GM12892 (cell line): ENCODE measurements around the gene ESRRA.

Source experiments
- POLR2A ChIP-seq: IDR thresholded peaks from 2 replicates; pipeline ENCODE4 v1.6.1; 2011; ENCODE audit warnings: low read depth, low read length, control low read depth
- POLR2AphosphoS5 ChIP-seq: IDR thresholded peaks from 2 replicates; pipeline ENCODE4 v1.6.1; 2011; ENCODE audit warnings: low read depth, low read length, control low read depth
- TAF1 ChIP-seq: IDR thresholded peaks from 2 replicates; pipeline ENCODE4 v1.6.1; 2011; ENCODE audit warnings: low read depth, mild to moderate bottlenecking, control low read depth, low read length, borderline replicate concordance

DNA sequence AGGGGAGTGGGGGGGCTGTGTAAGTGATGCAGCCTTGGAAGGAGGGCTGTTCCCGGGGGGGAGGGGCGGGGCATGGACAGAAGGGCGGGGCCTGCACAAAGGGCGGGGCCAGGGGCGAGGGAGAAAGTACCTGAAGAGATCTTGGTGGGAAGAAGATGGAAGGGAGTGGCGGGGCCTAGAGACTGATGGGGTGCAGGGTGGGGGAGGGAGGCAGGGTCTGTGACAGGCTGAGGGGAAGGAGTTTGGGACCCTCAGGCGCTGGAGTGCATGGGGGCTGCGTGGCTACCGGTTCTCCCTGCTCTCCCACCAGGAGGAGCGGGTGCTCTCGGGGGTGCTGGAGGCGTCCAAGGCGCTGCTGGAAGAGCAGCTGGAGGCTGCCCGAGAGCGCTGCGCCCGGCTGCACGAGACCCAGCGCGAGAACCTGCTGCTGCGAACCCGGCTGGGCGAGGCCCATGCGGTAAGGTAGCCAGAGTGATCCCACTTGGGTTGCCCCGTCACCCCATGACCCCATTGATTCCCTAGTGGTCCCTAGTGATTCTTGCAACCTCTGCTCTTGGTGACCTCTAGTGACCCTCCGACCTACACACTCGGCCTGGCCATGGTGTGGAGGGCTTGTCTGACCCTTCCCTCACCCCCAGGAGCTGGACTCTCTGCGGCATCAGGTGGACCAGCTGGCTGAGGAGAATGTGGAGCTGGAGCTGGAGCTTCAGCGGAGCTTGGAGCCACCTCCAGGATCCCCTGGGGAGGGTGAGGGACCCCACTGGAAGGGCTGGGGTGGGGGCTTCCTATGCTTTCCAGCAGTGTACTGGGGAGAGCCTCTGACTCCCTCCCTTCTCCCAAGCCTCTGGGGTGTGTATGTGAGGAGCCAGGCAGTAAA, 37.8 kb downstream of the ESRRA start:
- TF ChIP-seq POLR2AphosphoS5 (no peak), TAF1 (no peak), POLR2A (no peak)
